Progenitor cell of endocrine pancreas (in vitro differentiated cells): ENCODE data around the gene ACYP2. TPM values are rescaled to one million over a fixed set of nuclear protein-coding genes. Genes with fewer than 3 reads are reported as not detected.
"Not testable (repeated sequence)": the region's sequence is repeated elsewhere in the genome, so short reads cannot be mapped to it uniquely, and the experiment has no call there.

Experiments used
- DNase-seq: peaks from one replicate; pipeline ENCODE4 v3.0.0; 2021; ENCODE audit warnings: low spot score; ENCODE audit not compliant: unreplicated experiment
- H3K27ac Mint-ChIP-seq: 2 replicates; pipeline ENCODE4 v1.8.0; 2021; ENCODE audit warnings: mild to moderate bottlenecking, moderate library complexity, mixed read lengths
- H3K27me3 Mint-ChIP-seq: 2 replicates; pipeline ENCODE4 v1.8.0; 2021; ENCODE audit warnings: mixed read lengths
- H3K36me3 Mint-ChIP-seq: 2 replicates; pipeline ENCODE4 v1.8.0; 2022; ENCODE audit warnings: mixed read lengths; ENCODE audit not compliant: insufficient read depth
- H3K4me1 Mint-ChIP-seq: 2 replicates; pipeline ENCODE4 v1.8.0; 2021; ENCODE audit warnings: low read depth, mixed read lengths
- H3K4me3 Mint-ChIP-seq: 2 replicates; pipeline ENCODE4 v1.8.0; 2021; ENCODE audit warnings: low read depth, mild to moderate bottlenecking, moderate library complexity, mixed read lengths
- H3K9me3 Mint-ChIP-seq: 2 replicates; pipeline ENCODE4 v1.8.0; 2021; ENCODE audit warnings: low read depth, mixed read lengths
- CTCF ChIP-seq: fragments of 200-600 bp; sonication (generic); IDR thresholded peaks from one replicate; pipeline ENCODE4 v1.5.0; 2021; ENCODE audit warnings: antibody characterized with exemption, mild to moderate bottlenecking; ENCODE audit not compliant: unreplicated experiment
- total RNA-seq: library from RNA; stranded (reverse); gene quantifications from 2 replicates; pipeline ENCODE4 v1.2.1, GENCODE V29; 2021

ACYP2 gene
- total RNA-seq, 1 donor from 2014 or later = 8.6 TPM

- Mint-ChIP-seq H3K27ac (no peak overlapping the region), H3K36me3 (no peaks in the 10 kb centered on the region), H3K4me1 (no peaks in the 10 kb centered on the region), H3K4me3 (no peak overlapping the region), H3K9me3 (peaks cover 6% of the 10 kb centered on the region), H3K27me3 (no peaks in the 10 kb centered on the region)
- DNase-seq = no peak
- TF ChIP-seq CTCF = no peak
Measured at GRCh38 chr2:54318821-54319220, 203.4 kb downstream of the ACYP2 start.

- Mint-ChIP-seq H3K4me3 (no peak overlapping the region), H3K9me3 (peaks cover 14% of the 10 kb centered on the region), H3K36me3 (no peaks in the 10 kb centered on the region), H3K27ac (no peak overlapping the region), H3K27me3 (no peaks in the 10 kb centered on the region), H3K4me1 (no peaks in the 10 kb centered on the region)
- TF ChIP-seq CTCF = no peak
- no peak for DNase-seq
Measured at GRCh38 chr2:54321047-54321446, 205.6 kb downstream of the ACYP2 start.

- H3K4me3 Mint-ChIP-seq = not testable (repeated sequence)
Measured at GRCh38 chr2:54324517-54324916, 209.1 kb downstream of the ACYP2 start.

GRCh38 chr2:54325148-54325547 lies 209.7 kb downstream of the ACYP2 start:
- Mint-ChIP-seq H3K4me1 (peaks cover 5% of the 10 kb centered on the region), H3K27ac (no peak overlapping the region), H3K4me3 (no peak overlapping the region), H3K27me3 (peaks cover 7% of the 10 kb centered on the region), H3K9me3 (peaks cover 10% of the 10 kb centered on the region), H3K36me3 (no peaks in the 10 kb centered on the region)
- no peak for DNase-seq
- no peak for TF ChIP-seq CTCF

More at GRCh38 chr2:54324517-54324916, 209.1 kb downstream of the ACYP2 start:
- peaks cover 10% of the 10 kb centered on the region for H3K9me3 Mint-ChIP-seq
- not testable (repeated sequence) for H3K4me1 Mint-ChIP-seq, H3K27me3 Mint-ChIP-seq, DNase-seq, H3K27ac Mint-ChIP-seq, H3K36me3 Mint-ChIP-seq

- no peaks in the 10 kb centered on the region for H3K36me3 Mint-ChIP-seq
- peak overlapping the region; percentile 83 for H3K4me3 Mint-ChIP-seq
- peaks cover 16% of the 10 kb centered on the region for H3K4me1 Mint-ChIP-seq
- H3K27me3 Mint-ChIP-seq = peaks cover 23% of the 10 kb centered on the region
- H3K27ac Mint-ChIP-seq = peak overlapping the region; percentile 17
- DNase-seq = no peak
- TF ChIP-seq CTCF = no peak
- peaks cover 5% of the 10 kb centered on the region for H3K9me3 Mint-ChIP-seq
Measured at GRCh38 chr2:54329482-54330161, 214.2 kb downstream of the ACYP2 start.
